Activated T-cell treated with anti-CD3 and anti-CD28 coated beads for 48 hours (primary cell): ENCODE data around the gene POLE3.
"Not testable (repeated sequence)": the region's sequence is repeated elsewhere in the genome, so short reads cannot be mapped to it uniquely, and the experiment has no call there.

ENCODE experiments used
- DNase-seq: peaks from one replicate; pipeline ENCODE4 v3.0.0-alpha.2; 2020; ENCODE audit warnings: low read depth

The POLE3 gene

GRCh38 chr9:113403646-113404045 is 6.8 kb downstream of the POLE3 start:
- no peak for DNase-seq

DNA sequence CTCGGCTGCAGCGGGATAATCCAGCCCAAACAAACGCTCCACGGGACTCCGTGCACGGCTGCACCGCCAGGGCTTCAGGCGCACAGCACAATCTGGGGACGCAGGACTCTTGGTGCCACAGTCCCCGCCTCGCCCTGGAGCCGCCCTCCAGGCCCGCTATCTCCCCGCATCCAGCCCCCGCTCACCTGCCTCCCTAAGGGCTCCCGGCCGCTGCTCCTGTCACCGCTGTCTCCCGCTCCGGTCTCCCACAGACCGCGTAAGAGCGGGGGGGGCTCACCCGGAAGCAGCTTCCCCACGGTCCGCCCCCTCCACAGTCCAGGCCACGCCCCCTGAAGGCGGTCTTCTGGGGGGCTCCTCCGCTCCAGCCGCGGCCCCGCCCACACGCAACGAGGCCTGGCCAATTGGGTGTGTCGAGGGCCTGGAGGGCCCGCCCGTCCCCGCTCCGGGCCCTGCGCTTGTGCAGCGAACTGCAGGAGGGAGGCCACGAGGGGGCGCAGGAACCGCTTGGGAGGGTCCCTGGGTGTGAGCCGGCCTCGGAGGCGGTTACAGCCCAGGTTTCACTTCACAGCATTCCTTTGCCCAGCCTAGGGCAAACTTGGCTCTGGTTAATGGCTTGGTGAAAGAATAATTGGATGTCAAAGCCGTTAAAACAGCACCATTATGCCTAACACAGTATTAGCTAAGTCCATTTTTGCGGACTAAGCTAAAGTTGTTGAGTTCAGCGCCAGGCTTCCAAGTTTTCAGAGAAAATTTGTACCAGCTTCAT is 9.3 kb downstream of the POLE3 start, which contains the start of gene ALAD:
Gene ALAD (minus strand): TSS at position 258 of the 766 bp plus-strand sequence. CDS start 7,725 bp downstream, outside the sequence.
- peak; percentile 99 for DNase-seq

- no peak for DNase-seq
Measured at GRCh38 chr9:113399646-113400200, 10.8 kb downstream of the POLE3 start.

DNA sequence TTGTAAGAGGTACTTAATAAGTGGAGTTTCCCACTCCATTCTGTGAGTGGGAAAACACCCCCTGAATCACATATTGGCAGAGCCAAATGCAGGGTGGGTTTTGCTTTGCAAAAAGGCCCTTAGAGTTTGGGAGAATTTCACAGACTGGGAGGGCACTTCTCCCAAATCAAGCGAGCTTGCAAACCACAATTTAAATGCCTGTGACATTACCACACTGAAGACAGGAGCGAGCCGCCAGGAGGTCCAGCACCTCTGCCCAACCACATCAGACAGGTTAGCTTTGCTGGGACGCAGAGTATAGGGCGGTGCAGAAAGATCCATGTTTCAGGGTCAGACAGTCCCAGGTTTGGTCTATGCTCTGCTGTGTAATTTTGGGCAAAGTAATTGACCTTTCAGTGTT is 11.7 kb downstream of the POLE3 start:
- DNase-seq: no peak

DNA sequence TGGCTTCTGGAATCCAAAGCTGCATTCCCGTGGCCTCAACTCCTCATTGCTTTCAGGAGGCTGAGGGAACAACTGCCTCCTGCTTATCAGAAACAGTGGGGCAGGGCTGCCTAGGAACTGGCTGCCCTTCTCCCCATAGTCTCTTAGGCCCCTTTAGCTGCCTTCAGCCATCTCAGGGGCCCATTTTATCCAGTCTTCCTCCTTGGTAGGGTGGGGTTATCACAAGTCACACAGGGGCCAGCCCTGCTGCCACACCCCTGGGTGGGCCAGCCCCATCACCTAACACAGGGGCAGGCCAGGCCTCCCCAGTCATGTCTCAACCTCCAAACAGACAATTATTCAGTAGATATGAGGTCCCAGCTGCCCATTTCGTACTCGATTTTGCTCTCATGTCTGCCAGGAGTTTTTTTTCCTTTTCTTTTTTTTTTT is 13.3 kb downstream of the POLE3 start:
- no peak for DNase-seq

GRCh38 chr9:113395000-113395861 is 15.2 kb downstream of the POLE3 start:
- no peak for DNase-seq

DNA sequence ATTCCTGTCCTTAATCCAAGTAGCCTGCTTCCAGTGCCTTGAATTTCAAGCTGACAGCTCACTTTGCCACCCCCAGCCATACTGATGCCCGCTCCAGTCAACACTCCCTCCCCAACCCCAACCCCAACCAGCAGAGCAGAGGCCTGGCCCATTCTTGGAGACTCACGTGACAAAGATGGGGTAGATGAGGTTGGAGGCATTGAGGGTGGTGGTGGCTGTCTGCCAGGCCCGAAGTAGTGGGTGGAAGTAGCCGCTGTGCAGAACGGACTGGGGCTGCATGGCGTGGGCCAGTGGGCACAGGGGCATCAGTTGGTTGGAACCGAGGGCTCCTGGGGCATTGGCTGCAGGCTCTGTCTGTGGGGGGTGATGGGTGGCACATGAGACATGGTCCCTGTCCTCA is 17.2 kb downstream of the POLE3 start:
- DNase-seq: no peak

- no peak for DNase-seq
Measured at GRCh38 chr9:113391917-113392316, 18.6 kb downstream of the POLE3 start.

DNA sequence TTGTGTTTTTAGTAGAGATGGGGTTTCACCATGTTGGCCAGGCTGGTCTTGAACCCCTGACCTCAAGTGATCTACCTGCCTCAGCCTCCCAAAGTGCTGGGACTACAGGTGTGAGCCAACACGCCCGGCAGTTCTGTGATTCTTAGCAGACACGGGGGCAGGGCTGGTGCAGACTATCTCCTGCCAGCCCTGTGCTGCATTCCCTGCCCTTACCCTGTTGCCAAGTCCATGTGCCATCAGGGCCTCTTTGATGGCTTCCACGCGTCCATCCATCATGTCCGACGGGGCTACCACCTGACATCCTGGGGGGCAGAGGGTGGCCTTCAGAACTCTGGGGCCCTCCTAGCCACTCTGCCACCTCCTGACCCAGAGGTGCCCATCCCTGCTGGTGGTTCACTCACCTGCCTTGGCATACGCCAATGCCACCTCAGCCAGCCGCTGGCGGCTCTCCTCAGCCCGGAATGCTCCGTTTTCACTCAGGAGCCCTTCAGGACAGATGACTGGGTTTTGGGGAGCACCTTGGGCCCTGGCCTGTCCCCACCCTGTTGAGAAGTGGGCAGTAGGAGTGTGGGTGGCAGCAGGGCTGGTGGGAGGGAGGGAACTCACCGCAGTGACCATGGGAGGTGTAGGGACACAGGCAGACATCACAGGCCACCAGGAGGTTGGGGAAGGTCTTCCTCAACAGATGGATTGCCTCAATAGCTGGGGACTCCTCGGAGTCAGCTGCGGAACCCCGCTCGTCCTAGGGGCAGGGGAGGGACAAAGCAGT is 20.1 kb downstream of the POLE3 start:
- no peak for DNase-seq

GRCh38 chr9:113389451-113389850 is 21.0 kb downstream of the POLE3 start:
- no peak for DNase-seq

GRCh38 chr9:113388833-113389232 is 21.6 kb downstream of the POLE3 start:
- DNase-seq: no peak

- no peak for DNase-seq
Measured at GRCh38 chr9:113387560-113388230, 22.8 kb downstream of the POLE3 start.

- DNase-seq: no peak
Measured at GRCh38 chr9:113386571-113387393, 23.7 kb downstream of the POLE3 start.

DNA sequence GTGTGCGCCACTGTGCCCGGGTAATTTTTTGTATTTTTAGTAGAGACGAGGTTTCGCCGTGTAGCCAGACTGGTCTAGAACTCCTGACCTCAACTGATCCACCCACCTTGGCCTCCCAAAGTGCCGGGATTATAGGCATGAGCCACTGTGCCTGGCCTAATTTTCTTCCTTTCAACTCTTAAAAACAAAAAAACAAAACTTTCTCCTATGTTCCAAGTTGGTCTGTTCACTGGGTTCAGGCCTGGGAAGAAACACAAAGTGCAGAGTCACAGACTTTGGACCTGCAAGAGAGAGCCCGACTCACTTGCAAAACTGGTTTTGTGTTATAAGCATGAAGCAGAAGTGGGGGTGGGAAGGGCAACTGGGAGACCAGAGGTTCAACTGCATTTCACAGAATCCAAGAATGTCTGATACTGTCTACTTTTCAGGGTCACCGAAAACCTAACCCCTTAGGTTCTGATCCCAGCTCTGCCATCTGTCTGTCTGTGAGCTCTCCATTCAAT is 28.5 kb downstream of the POLE3 start:
- no peak for DNase-seq

DNA sequence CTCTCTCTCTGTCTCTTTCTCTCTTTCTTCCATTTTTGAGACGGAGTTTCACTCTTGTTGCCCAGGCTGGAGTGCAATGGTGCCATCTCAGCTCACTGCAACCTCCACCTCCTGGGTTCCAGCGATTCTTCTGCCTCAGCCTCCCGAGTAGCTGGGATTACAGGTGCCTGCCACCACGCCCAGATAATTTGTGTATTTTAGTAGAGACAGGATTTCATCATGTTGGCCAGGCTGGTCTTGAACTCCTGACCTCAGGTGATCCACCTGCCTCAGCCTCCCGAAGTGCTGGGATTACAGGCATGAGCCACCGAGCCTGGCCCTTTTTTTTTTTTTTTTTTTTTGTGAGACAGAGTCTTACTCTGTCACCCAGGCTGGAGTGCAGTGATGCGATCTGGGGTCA is 29.0 kb downstream of the POLE3 start:
- not testable (repeated sequence) for DNase-seq

GRCh38 chr9:113380869-113381378 is 29.6 kb downstream of the POLE3 start:
- no peak for DNase-seq

GRCh38 chr9:113379829-113380210 is 30.7 kb downstream of the POLE3 start:
- not testable (repeated sequence) for DNase-seq

DNA sequence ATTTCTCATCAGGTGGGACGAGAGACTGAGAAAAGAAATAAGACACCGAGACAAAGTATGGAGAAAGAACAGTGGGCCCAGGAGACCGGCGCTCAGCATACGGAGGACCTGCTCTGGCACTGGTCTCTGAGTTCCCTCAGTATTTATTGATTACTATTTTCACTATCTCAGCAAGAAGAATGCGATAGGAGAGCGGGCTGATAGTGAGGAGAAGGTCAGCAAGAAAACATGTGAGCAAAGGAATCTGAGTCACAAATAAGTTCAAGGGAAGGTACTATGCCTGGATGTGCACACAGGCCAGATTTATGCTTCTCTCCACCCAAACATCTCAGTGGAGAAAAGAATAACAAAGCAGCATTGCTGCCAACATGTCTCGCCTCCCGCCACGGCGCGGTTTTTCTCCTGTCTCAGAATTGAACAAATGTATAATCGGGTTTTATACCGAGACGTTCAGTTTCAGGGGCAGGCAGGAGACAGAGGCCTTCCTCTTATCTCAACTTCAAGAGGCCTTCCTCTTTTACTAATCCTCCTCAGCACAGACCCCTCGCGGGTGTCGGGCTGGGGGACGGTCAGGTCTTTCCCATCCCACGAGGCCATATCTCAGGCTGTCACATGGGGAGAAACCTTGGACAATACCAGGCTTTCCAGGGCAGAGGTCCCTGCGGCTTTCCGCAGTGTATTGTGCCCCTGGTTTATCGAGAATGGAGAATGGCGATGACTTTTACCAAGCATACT is 31.2 kb downstream of the POLE3 start:
- DNase-seq: not testable (repeated sequence)
